ENCODE data around the gene TRIM14. TPM values are rescaled to one million over a fixed set of nuclear protein-coding genes. Genes with fewer than 3 reads are reported as not detected.

Gene TRIM14
- total RNA-seq, 1 experiment from 2014 or later = 34.5 TPM

DNA sequence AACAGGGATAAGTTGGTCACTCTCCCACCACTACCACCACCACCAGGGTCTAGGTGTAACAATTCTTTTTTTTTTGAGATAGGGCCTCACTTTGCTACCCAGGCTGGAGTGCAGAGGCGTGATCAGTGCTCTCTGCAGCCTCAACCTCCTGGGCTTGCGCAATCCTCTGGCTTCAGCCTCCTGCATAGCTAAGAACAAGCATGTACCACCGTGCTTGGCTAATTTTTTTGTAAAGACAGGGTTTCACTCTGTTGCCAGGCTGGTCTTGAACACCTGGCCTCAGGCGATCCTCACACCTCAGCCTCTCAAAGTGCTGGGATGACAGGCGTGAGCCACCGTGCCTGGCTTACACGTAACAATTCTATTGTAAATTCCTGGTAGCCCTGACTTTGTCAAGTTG, 45.9 kb upstream of the TRIM14 start:
- no peaks in the 10 kb centered on the region for H3K36me3 ChIP-seq (ENCODE audit: control insufficient read depth, insufficient read depth, low read length)
- no peak for TF ChIP-seq CTCF (IDR thresholded peaks at IDR 0.05; ENCODE audit: insufficient read depth in 1 of 2, low read depth in 1 of 2, low read length in 1 of 2, severe bottlenecking in 1 of 2, unreplicated experiment in 1 of 2)
- no peak overlapping the region for H3K27ac Mint-ChIP-seq (ENCODE audit: unreplicated experiment)
- H3K27me3 Mint-ChIP-seq (ENCODE audit: insufficient read depth, unreplicated experiment) = no peaks in the 10 kb centered on the region
- no peaks in the 10 kb centered on the region for H3K9me3 Mint-ChIP-seq (ENCODE audit: unreplicated experiment)
- no peak for DNase-seq
- intact Hi-C loops (cut with micrococcal nuclease; ENCODE audit: unreplicated experiment) = no loop called here
- H3K4me3 Mint-ChIP-seq (ENCODE audit: unreplicated experiment) = no peak overlapping the region
- H3K27me3 ChIP-seq (replicated peaks; ENCODE audit: control insufficient read depth, insufficient read depth, low read length) = no peaks in the 10 kb centered on the region
- H3K4me1 ChIP-seq = peaks cover 21% of the 10 kb centered on the region
- BruUV-seq (replicated peaks) = no TSS peak
- no peaks in the 10 kb centered on the region for H3K9me3 ChIP-seq
- no peak overlapping the region for H3K4me3 ChIP-seq (ENCODE audit: low read depth, low read length)
- H3K36me3 Mint-ChIP-seq (ENCODE audit: insufficient read depth, unreplicated experiment) = peaks cover 5% of the 10 kb centered on the region
- peaks cover 23% of the 10 kb centered on the region for H3K4me1 Mint-ChIP-seq (ENCODE audit: low read depth, unreplicated experiment)
- ChIA-PET POLR2A (no interaction called here), CTCF (no interaction called here)

GRCh38 chr9:98162613-98163012, 43.6 kb upstream of the TRIM14 start:
- CTCF ChIA-PET = no interaction called here
- Histone ChIP-seq H3K4me1 (peaks cover 15% of the 10 kb centered on the region), H3K9me3 (no peaks in the 10 kb centered on the region), H3K36me3 (ENCODE audit: control insufficient read depth, insufficient read depth, low read length) (no peaks in the 10 kb centered on the region; the same call in 1 of the 2 replicates), H3K27me3 (replicated peaks; ENCODE audit: control insufficient read depth, insufficient read depth, low read length) (no peaks in the 10 kb centered on the region), H3K4me3 (ENCODE audit: low read depth, low read length) (no peak overlapping the region)
- H3K36me3 Mint-ChIP-seq (ENCODE audit: insufficient read depth, unreplicated experiment) = peaks cover 5% of the 10 kb centered on the region
- no TSS peak for BruUV-seq (replicated peaks)
- no peak for DNase-seq
- POLR2A ChIA-PET = no interaction called here
- no peaks in the 10 kb centered on the region for H3K27me3 Mint-ChIP-seq (ENCODE audit: insufficient read depth, unreplicated experiment)
- no peaks in the 10 kb centered on the region for H3K9me3 Mint-ChIP-seq (ENCODE audit: unreplicated experiment)
- peaks cover 21% of the 10 kb centered on the region for H3K4me1 Mint-ChIP-seq (ENCODE audit: low read depth, unreplicated experiment)
- intact Hi-C loops (cut with micrococcal nuclease; ENCODE audit: unreplicated experiment) = no loop called here
- no peak overlapping the region for H3K27ac Mint-ChIP-seq (ENCODE audit: unreplicated experiment)
- no peak for TF ChIP-seq CTCF (IDR thresholded peaks at IDR 0.05; ENCODE audit: insufficient read depth in 1 of 2, low read depth in 1 of 2, low read length in 1 of 2, severe bottlenecking in 1 of 2, unreplicated experiment in 1 of 2)
- no peak overlapping the region for H3K4me3 Mint-ChIP-seq (ENCODE audit: unreplicated experiment)

DNA sequence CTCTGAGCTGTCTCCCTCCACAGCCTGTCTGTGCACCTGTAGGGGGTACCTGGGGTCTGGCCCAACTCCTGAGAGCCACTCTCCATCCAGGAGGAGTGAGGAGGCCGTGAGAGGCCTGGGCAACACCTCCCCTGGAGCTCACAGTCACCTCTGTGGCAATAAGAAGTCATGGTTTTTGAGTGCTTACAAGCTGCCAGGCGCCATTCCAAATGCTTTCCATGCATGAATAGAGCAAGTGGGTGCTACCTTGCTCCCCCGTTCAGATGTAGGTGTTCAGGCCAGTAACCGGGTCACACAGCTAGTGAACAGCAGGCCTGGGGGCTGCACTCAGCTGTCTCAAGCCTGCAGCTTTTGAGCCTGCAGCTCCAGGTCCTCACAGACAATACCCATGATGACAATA, 42.8 kb upstream of the TRIM14 start:
- H3K4me1 Mint-ChIP-seq (ENCODE audit: low read depth, unreplicated experiment) = peaks cover 21% of the 10 kb centered on the region
- no peaks in the 10 kb centered on the region for H3K9me3 Mint-ChIP-seq (ENCODE audit: unreplicated experiment)
- no peak overlapping the region for H3K27ac Mint-ChIP-seq (ENCODE audit: unreplicated experiment)
- no peak for DNase-seq
- intact Hi-C loops (cut with micrococcal nuclease; ENCODE audit: unreplicated experiment) = no loop called here
- no peaks in the 10 kb centered on the region for H3K27me3 Mint-ChIP-seq (ENCODE audit: insufficient read depth, unreplicated experiment)
- CTCF ChIA-PET = no interaction called here
- Histone ChIP-seq H3K9me3 (no peaks in the 10 kb centered on the region), H3K4me1 (peaks cover 15% of the 10 kb centered on the region), H3K4me3 (ENCODE audit: low read depth, low read length) (no peak overlapping the region), H3K27me3 (replicated peaks; ENCODE audit: control insufficient read depth, insufficient read depth, low read length) (no peaks in the 10 kb centered on the region), H3K36me3 (ENCODE audit: control insufficient read depth, insufficient read depth, low read length) (no peaks in the 10 kb centered on the region; the same call in 1 of the 2 replicates)
- no peak for TF ChIP-seq CTCF (IDR thresholded peaks at IDR 0.05; ENCODE audit: insufficient read depth in 1 of 2, low read depth in 1 of 2, low read length in 1 of 2, severe bottlenecking in 1 of 2, unreplicated experiment in 1 of 2)
- H3K4me3 Mint-ChIP-seq (ENCODE audit: unreplicated experiment) = no peak overlapping the region
- peaks cover 5% of the 10 kb centered on the region for H3K36me3 Mint-ChIP-seq (ENCODE audit: insufficient read depth, unreplicated experiment)
- POLR2A ChIA-PET = no interaction called here
- BruUV-seq (replicated peaks) = no TSS peak

All from Caco-2 (cell line).